ENCODE results near the gene ERGIC2. TPM values are rescaled to one million over a fixed set of nuclear protein-coding genes. Genes with fewer than 3 reads are reported as not detected.

Gene ERGIC2
- total and polyA plus RNA-seq, 9 of the 15 experiments (the other 6 are each of a cell fraction or from before 2014, with no cell fraction given), result 24.1 to 180 (median 75.7) TPM

DNA sequence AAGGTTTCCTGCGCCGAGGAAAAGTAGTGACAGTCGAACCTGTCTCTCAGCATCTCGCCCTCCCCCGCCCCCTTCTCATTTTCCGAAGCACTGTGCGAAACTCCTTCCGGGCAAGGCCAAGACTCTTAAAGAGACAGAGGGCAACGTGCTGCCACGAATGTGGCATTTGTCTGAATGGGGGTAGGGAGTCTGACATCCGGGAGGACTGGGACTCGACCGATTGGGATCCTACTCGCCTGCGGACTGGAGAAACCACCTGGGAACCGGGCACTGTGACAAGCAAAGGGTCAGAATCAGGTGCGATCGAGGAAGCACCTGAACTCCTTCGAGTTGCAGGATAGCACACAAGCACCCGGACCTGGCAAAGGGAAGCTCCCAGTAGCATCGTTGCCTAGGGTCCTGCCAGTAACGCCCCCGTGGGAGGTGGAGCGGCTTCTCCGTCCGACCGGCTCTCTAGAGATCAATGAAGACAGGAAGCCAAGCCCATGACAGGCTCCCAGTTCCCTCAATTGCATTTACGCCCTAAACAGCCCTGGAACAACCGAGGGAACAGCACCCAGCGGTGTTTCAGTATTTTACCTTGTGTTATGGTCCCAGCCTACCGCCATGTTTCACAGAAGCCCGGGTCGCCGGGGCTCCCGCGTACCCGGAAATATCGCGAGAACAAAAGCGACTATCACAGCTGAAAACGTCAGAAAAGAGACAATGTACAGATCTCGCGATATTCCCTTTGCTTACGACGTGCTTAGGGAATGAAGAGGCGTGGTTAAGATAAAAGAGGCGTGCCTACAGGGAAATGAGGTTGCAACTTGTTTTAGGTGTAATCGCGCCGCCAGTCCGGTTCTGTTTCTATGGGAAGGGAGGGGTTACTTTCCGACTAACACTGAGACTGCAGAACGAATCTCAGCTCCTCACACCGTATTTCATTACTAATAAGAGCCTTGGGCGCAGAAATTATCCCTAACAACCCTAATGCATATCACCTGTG lies at the start of gene ERGIC2 (continued):
- TF ChIP-seq, protein P1, sequence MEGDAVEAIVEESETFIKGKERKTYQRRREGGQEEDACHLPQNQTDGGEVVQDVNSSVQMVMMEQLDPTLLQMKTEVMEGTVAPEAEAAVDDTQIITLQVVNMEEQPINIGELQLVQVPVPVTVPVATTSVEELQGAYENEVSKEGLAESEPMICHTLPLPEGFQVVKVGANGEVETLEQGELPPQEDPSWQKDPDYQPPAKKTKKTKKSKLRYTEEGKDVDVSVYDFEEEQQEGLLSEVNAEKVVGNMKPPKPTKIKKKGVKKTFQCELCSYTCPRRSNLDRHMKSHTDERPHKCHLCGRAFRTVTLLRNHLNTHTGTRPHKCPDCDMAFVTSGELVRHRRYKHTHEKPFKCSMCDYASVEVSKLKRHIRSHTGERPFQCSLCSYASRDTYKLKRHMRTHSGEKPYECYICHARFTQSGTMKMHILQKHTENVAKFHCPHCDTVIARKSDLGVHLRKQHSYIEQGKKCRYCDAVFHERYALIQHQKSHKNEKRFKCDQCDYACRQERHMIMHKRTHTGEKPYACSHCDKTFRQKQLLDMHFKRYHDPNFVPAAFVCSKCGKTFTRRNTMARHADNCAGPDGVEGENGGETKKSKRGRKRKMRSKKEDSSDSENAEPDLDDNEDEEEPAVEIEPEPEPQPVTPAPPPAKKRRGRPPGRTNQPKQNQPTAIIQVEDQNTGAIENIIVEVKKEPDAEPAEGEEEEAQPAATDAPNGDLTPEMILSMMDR (IDR thresholded peaks at IDR 0.05 in 2 of 3, conservative IDR thresholded peaks at IDR 0.05 in 1 of 3; ENCODE audit: insufficient read depth in 2 of 3, low read depth in 1 of 3, low read length in 3 of 3), result peak in 1 of 3 experiments; percentile 24; a peak in 1 of 6 replicates
- no peak for TF ChIP-seq ZNF143 (CRISPR knock-in tag; IDR thresholded peaks at IDR 0.05)
- TF ChIP-seq, protein P2, sequence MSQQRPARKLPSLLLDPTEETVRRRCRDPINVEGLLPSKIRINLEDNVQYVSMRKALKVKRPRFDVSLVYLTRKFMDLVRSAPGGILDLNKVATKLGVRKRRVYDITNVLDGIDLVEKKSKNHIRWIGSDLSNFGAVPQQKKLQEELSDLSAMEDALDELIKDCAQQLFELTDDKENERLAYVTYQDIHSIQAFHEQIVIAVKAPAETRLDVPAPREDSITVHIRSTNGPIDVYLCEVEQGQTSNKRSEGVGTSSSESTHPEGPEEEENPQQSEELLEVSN (IDR thresholded peaks at IDR 0.05; ENCODE audit: borderline replicate concordance in 1 of 2, extremely low read depth in 1 of 2, insufficient read depth in 1 of 2, insufficient read length in 1 of 2, low read depth in 1 of 2, low read length in 1 of 2, poor library complexity in 1 of 2, severe bottlenecking in 1 of 2), result peak; percentile 21 to 55
- TF ChIP-seq, protein P3, sequence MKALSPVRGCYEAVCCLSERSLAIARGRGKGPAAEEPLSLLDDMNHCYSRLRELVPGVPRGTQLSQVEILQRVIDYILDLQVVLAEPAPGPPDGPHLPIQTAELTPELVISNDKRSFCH (CRISPR knock-in tag; IDR thresholded peaks at IDR 0.05), result no peak
- TF ChIP-seq, protein P3 (tag; IDR thresholded peaks at IDR 0.05), result no peak; the same call in 1 of the 2 replicates
- no peak for TF ChIP-seq ZNF23 (CRISPR knock-in tag; IDR thresholded peaks at IDR 0.05)
- TF ChIP-seq NR4A1 (CRISPR knock-in tag; IDR thresholded peaks at IDR 0.05), result no peak
- no peak for TF ChIP-seq NR4A1 (tag; IDR thresholded peaks at IDR 0.05)
- TF ChIP-seq, protein P4, sequence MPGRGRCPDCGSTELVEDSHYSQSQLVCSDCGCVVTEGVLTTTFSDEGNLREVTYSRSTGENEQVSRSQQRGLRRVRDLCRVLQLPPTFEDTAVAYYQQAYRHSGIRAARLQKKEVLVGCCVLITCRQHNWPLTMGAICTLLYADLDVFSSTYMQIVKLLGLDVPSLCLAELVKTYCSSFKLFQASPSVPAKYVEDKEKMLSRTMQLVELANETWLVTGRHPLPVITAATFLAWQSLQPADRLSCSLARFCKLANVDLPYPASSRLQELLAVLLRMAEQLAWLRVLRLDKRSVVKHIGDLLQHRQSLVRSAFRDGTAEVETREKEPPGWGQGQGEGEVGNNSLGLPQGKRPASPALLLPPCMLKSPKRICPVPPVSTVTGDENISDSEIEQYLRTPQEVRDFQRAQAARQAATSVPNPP (IDR thresholded peaks at IDR 0.05; ENCODE audit: borderline replicate concordance, insufficient read depth, insufficient read length), result no peak
- no peak for TF ChIP-seq RBM14 (IDR thresholded peaks at IDR 0.05; ENCODE audit: borderline replicate concordance, insufficient read depth, low read depth, low read length)
- no peak for TF ChIP-seq ZNF184 (CRISPR knock-in tag; IDR thresholded peaks at IDR 0.05)
- TF ChIP-seq, protein P5, sequence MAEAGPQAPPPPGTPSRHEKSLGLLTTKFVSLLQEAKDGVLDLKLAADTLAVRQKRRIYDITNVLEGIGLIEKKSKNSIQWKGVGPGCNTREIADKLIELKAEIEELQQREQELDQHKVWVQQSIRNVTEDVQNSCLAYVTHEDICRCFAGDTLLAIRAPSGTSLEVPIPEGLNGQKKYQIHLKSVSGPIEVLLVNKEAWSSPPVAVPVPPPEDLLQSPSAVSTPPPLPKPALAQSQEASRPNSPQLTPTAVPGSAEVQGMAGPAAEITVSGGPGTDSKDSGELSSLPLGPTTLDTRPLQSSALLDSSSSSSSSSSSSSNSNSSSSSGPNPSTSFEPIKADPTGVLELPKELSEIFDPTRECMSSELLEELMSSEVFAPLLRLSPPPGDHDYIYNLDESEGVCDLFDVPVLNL (CRISPR knock-in tag; IDR thresholded peaks at IDR 0.05; ENCODE audit: low read depth), result no peak
- TF ChIP-seq ZNF324 (CRISPR knock-in tag; IDR thresholded peaks at IDR 0.05), result no peak
- no peak for TF ChIP-seq STAG1 (CRISPR knock-in tag; IDR thresholded peaks at IDR 0.05; ENCODE audit: borderline replicate concordance)
- no peak for TF ChIP-seq ZFP36 (IDR thresholded peaks at IDR 0.05; ENCODE audit: low read depth, low read length, partially characterized antibody)
- TF ChIP-seq, protein P6, sequence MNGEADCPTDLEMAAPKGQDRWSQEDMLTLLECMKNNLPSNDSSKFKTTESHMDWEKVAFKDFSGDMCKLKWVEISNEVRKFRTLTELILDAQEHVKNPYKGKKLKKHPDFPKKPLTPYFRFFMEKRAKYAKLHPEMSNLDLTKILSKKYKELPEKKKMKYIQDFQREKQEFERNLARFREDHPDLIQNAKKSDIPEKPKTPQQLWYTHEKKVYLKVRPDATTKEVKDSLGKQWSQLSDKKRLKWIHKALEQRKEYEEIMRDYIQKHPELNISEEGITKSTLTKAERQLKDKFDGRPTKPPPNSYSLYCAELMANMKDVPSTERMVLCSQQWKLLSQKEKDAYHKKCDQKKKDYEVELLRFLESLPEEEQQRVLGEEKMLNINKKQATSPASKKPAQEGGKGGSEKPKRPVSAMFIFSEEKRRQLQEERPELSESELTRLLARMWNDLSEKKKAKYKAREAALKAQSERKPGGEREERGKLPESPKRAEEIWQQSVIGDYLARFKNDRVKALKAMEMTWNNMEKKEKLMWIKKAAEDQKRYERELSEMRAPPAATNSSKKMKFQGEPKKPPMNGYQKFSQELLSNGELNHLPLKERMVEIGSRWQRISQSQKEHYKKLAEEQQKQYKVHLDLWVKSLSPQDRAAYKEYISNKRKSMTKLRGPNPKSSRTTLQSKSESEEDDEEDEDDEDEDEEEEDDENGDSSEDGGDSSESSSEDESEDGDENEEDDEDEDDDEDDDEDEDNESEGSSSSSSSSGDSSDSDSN (IDR thresholded peaks at IDR 0.05; ENCODE audit: borderline replicate concordance in 1 of 2, low read depth in 2 of 2, low read length in 2 of 2), result no peak
- no peak for TF ChIP-seq ZNF507 (tag; conservative IDR thresholded peaks at IDR 0.05)
